Measurements from ENCODE around the gene FLACC1. TPM values are rescaled to one million over a fixed set of nuclear protein-coding genes. Genes with fewer than 3 reads are reported as not detected.
A peak's percentile ranks its signal among the peaks of the same experiment; 100 is the strongest.
"Not testable (repeated sequence)": the region's sequence is repeated elsewhere in the genome, so short reads cannot be mapped to it uniquely, and the experiment has no call there.

FLACC1 gene
- total RNA-seq, 1 donor from 2014 or later = 6.5 TPM

DNA sequence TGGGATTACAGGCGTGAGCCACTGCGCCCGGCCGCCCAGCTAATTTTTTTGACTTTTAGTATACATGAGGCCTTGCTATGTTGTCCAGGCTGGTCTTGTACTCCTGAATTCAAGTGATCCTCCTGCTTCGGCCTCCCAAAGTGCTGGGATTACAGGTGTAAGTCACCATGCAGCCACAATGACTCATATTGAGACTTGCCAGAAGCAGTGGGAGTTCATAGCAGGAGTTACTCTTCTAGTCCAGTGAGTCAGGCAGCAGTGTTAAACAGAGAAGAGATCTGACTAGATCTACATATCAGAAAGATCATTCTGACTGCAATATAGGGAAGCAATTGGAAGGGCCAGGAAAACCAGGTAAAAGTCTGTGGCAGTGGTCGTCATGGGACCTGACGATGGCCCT is 1.5 kb upstream of the FLACC1 start:
- intact Hi-C loops (cut with DNase I) = no loop called here
- DNase-seq (ENCODE audit: missing footprints) (no peak), ATAC-seq (no peak)

GRCh38 chr2:201353116-201353515 is 4.0 kb downstream of the FLACC1 start:
- DNase-seq (ENCODE audit: missing footprints) (no peak), ATAC-seq (no peak)
- intact Hi-C loops (cut with DNase I) = no loop called here

DNA sequence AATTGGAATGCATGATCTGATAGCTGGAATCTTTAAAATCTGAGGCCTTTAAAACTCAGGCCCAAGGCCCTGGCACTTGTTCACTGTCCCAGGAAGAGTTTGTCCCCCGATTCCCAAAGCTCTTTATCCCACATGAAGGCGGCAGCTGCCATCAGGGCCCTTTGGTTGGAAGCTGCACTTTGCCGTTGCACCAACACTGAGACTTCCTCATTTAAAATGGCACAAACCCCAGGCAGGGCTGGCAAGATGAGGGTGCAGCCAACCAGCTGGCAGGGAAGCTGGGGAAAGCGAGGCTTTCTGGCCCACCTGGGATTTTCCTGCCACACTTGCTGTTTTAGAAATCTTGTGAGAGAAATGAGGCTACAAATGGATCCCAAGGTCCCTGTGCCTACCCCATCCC is 6.3 kb downstream of the FLACC1 start:
- no peak for ATAC-seq
- intact Hi-C loops (cut with DNase I) = no loop called here
- no peak for DNase-seq (ENCODE audit: missing footprints)

GRCh38 chr2:201349601-201350000 is 7.5 kb downstream of the FLACC1 start:
- DNase-seq (ENCODE audit: missing footprints) (no peak), ATAC-seq (no peak)
- intact Hi-C loops (cut with DNase I) = no loop called here

GRCh38 chr2:201348758-201349157 is 8.4 kb downstream of the FLACC1 start:
- no peak for ATAC-seq
- intact Hi-C loops (cut with DNase I) = no loop called here
- DNase-seq (ENCODE audit: missing footprints) = no peak

GRCh38 chr2:201347138-201347537 is 10.0 kb downstream of the FLACC1 start:
- intact Hi-C loops (cut with DNase I) = no loop called here

GRCh38 chr2:201345625-201346213 is 11.4 kb downstream of the FLACC1 start:
- intact Hi-C loops (cut with DNase I) = no loop called here
- DNase-seq (ENCODE audit: missing footprints) (no peak), ATAC-seq (peak; percentile 33)

More at GRCh38 chr2:201347138-201347537, 10.0 kb downstream of the FLACC1 start:
- ATAC-seq (no peak), DNase-seq (ENCODE audit: missing footprints) (no peak)

GRCh38 chr2:201344663-201345366 is 12.3 kb downstream of the FLACC1 start:
- intact Hi-C loops (cut with DNase I) = no loop called here
- DNase-seq (ENCODE audit: missing footprints) = no peak
- ATAC-seq = no peak

DNA sequence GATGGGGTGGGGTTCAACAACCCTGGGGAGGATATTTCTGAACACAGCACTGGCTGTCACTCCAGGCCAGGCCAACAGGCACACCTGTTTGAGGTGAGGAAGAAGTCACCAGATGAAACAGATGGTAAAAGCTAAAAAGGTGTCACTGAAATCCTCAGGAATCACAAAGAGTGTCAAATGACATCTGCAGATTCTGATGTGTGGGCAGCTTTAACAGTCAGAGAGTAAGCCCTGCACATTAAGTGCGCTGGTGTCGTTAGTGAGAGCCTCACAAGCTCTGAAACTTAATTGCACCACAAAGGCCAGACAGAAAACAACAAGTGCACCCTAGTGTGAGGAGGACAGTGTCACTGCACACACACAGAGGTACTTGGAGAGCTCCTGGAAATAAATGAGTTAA is 13.6 kb downstream of the FLACC1 start:
- intact Hi-C loops (cut with DNase I) = no loop called here
- ATAC-seq = no peak

DNA sequence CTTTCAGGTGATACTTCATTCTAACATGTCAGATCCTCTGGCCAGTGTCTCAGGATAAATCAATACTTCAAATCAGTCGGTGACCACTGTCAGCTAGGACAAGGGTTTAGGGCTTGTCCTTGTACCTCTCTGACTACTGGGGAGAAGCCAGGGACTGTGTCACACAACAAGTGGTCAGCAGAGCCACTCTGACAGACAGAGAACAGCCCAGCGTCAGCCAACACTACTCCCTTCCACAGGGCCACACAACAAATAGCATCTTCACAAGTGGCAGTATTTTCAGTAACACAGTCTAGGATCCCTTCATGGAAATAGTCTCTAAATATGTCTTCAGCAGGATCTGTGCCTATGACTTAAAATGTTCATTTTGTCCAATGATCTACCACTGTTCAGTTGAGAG is 14.2 kb downstream of the FLACC1 start:
- ATAC-seq = no peak
- intact Hi-C loops (cut with DNase I) = no loop called here
- no peak for DNase-seq (ENCODE audit: missing footprints)

More for the DNA sequence above, 13.6 kb downstream of the FLACC1 start:
- no peak for DNase-seq (ENCODE audit: missing footprints)

DNA sequence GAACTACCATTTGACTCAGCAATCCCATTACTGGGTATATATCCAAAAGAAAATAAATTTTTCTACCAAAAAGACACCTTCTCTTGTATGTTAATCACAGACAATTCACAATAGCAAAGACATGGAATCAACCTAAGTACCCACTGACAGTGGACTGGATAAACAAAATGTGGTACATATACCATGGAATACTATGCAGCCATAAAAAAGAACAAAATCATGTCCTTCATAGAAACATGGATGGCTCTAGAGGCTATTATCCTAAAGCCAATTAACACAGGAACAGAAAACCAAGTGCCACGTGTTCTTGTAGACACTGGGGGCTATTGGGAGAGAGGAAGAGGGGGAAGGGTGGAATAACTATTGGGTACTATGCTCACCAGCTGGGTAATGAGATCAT is 27.7 kb downstream of the FLACC1 start:
- DNase-seq (ENCODE audit: missing footprints) (no peak), ATAC-seq (no peak)
- intact Hi-C loops (cut with DNase I) = no loop called here

DNA sequence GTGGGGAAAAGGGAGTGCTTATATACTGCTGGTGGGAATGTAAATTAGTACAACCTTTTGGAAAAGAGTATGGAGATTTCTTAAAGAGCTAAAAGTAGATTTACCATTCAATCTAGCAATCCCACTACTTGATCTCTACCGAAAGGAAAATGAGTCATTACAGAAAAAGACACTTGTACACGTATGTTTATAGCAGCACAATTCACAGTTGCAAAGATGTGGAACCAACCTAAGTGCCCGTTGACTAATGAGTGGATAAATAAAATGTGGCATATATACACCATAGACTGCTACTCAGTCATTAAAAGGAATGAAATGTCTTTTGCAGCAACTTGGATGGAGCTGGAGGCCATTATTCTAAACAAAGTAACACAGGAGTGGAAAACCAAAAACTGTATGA is 29.5 kb downstream of the FLACC1 start:
- ATAC-seq (no peak), DNase-seq (ENCODE audit: missing footprints) (no peak)
- intact Hi-C loops (cut with DNase I) = no loop called here

GRCh38 chr2:201322772-201323171 is 34.4 kb downstream of the FLACC1 start:
- DNase-seq (ENCODE audit: missing footprints) (no peak), ATAC-seq (no peak)
- intact Hi-C loops (cut with DNase I) = no loop called here

GRCh38 chr2:201320701-201321100 is 36.4 kb downstream of the FLACC1 start:
- intact Hi-C loops (cut with DNase I) = no loop called here
- DNase-seq (ENCODE audit: missing footprints) = no peak
- no peak for ATAC-seq

GRCh38 chr2:201320257-201320656 is 36.9 kb downstream of the FLACC1 start:
- no peak for DNase-seq (ENCODE audit: missing footprints)
- no peak for ATAC-seq
- intact Hi-C loops (cut with DNase I) = no loop called here

- ATAC-seq (no peak), DNase-seq (ENCODE audit: missing footprints) (no peak)
- intact Hi-C loops (cut with DNase I) = no loop called here
Measured at GRCh38 chr2:201319511-201319910, 37.6 kb downstream of the FLACC1 start.

DNA sequence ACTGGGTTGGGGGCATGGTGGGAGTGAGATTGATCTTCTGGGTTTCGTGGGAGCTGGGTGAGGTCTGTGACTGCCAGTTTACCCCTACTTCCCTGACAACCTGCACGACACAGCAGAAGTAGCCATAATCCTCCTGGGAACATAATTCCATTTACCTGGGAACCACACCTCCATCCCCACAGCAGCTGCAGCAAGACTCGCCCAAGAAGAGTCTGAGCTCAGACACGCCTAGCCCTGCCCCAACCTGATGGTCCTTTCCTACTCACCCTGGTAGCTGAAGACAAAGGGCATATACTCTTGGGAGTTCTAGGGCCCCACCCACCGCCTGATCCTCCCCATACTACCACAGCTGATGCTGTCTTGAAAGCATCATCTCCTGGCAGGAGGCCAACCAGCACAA is 43.8 kb downstream of the FLACC1 start:
- intact Hi-C loops (cut with DNase I) = no loop called here
- DNase-seq (ENCODE audit: missing footprints) (no peak), ATAC-seq (no peak)

DNA sequence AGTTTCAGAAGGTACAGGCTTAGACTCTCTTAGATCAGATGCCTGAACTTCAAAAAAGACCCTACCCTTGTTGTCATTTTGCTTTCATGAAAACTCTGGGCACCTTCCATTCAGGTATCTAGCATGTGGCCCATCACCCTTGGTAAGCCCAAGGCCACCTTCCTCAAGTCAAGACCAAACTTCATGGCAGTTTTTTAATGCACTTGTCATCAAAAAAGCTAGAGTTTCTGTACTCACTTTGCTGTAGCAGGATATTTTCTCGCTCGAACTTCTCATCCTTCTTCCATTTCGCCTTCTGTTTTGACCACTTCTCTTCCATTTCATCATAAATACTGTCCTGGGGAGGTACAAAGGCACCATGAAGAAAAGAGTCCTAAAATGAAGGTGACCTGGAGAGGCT is 48.2 kb downstream of the FLACC1 start:
- DNase-seq (ENCODE audit: missing footprints) (no peak), ATAC-seq (no peak)
- intact Hi-C loops (cut with DNase I) = no loop called here

- no peak for ATAC-seq
- no peak for DNase-seq (ENCODE audit: missing footprints)
- intact Hi-C loops (cut with DNase I) = no loop called here
Measured at GRCh38 chr2:201307876-201308275, 49.3 kb downstream of the FLACC1 start.

DNA sequence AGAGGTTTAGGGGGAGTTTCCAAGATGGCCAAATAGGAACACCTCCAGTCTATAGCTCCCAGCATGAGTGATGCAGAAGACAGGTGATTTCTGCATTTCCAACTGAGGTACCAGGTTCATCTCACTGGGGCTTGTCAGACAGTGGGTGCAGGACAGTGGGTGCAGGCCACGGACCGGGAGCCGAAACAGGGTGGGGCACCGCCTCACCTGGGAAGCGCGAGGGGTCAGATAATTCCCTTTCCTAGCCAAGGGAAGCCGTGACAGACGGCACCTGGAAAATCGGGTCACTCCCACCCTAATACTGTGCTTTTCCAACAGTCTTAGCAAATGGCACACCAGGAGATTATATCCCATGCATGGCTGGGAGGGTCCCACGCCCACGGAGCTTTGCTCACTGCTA is 57.2 kb downstream of the FLACC1 start:
- intact Hi-C loops (cut with DNase I); ATAC-seq; DNase-seq (ENCODE audit: missing footprints): not testable (repeated sequence)
